ENCODE data around the gene CTAG1B. TPM values are rescaled to one million over a fixed set of nuclear protein-coding genes. Genes with fewer than 3 reads are reported as not detected.

CTAG1B gene
- total and polyA plus RNA-seq, 2 donors (not counting 3 experiments of a cell fraction or from before 2014, with no cell fraction given) = not detected

DNA sequence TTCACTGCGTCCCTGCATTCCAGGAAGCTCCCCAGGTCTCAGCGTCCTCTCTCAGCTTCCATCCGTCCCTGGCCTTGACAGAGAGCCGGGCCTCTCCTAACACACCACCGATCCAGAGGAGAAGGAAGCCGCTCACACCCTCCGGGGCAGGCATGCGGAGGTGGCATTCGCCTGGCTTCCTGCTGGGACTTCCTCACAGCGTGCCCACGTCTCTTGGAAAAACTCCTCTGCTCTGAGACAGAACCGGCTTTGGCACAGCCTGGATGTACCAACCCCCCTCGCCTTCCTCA, 31.1 kb upstream of the CTAG1B start:
- H3K9me3 ChIP-seq (replicated peaks; ENCODE audit: control insufficient read depth, insufficient read depth, low read length) = no peaks in the 10 kb centered on the region
- no peaks in the 10 kb centered on the region for H3K27me3 ChIP-seq (ENCODE audit: control insufficient read depth in 2 of 2, insufficient read depth in 2 of 2, low read length in 2 of 2)
- no peaks in the 10 kb centered on the region for H4K20me1 ChIP-seq (replicated peaks; ENCODE audit: control insufficient read depth, extremely low read depth, insufficient read depth, low read length)
- peaks cover 5% of the 10 kb centered on the region for H3K4me1 ChIP-seq (ENCODE audit: control insufficient read depth, extremely low read depth, insufficient read depth, low read length)
- H3K36me3 ChIP-seq (ENCODE audit: control insufficient read depth in 2 of 2, extremely low read depth in 1 of 2, insufficient read depth in 2 of 2, low read length in 2 of 2) = no peaks in the 10 kb centered on the region
- H3K4me3 ChIP-seq (replicated peaks in 1 of 3; ENCODE audit: insufficient read depth in 1 of 3, low read depth in 1 of 3, low read length in 3 of 3) = no peak overlapping the region
- ChIA-PET CTCF (no interaction called here), POLR2A (no interaction called here)
- intact Hi-C loops (cut with micrococcal nuclease) = no loop called here
- dilution Hi-C loops (cut with MboI; ENCODE audit: extremely low pct_ligation_motif_present, low sequenced_read_pairs) = no loop called here
- no peak for DNase-seq (ENCODE audit: low read depth, low spot score)
- H3K4me2 ChIP-seq (ENCODE audit: insufficient read depth, low read length) = no peak overlapping the region
- no TSS peak for BruUV-seq (replicated peaks)
- TF ChIP-seq, protein P1, sequence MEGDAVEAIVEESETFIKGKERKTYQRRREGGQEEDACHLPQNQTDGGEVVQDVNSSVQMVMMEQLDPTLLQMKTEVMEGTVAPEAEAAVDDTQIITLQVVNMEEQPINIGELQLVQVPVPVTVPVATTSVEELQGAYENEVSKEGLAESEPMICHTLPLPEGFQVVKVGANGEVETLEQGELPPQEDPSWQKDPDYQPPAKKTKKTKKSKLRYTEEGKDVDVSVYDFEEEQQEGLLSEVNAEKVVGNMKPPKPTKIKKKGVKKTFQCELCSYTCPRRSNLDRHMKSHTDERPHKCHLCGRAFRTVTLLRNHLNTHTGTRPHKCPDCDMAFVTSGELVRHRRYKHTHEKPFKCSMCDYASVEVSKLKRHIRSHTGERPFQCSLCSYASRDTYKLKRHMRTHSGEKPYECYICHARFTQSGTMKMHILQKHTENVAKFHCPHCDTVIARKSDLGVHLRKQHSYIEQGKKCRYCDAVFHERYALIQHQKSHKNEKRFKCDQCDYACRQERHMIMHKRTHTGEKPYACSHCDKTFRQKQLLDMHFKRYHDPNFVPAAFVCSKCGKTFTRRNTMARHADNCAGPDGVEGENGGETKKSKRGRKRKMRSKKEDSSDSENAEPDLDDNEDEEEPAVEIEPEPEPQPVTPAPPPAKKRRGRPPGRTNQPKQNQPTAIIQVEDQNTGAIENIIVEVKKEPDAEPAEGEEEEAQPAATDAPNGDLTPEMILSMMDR (IDR thresholded peaks at IDR 0.05; ENCODE audit: extremely low read depth in 1 of 2, insufficient read depth in 1 of 2, low read depth in 1 of 2, low read length in 2 of 2) = no peak
- peak; percentile 76 for FAIRE-seq
- H3K9ac ChIP-seq (replicated peaks; ENCODE audit: extremely low read depth, insufficient read depth, low read length) = no peak overlapping the region
- no peak overlapping the region for H3K27ac ChIP-seq (ENCODE audit: insufficient read depth, low read depth, low read length)
- peak overlapping the region; percentile 73 for H2AFZ ChIP-seq (ENCODE audit: low read depth, low read length)
- no peaks in the 10 kb centered on the region for H3K9me1 ChIP-seq (replicated peaks; ENCODE audit: control insufficient read depth, extremely low read depth, insufficient read depth, low read length)
- H3K79me2 ChIP-seq (ENCODE audit: control insufficient read depth, insufficient read depth, low read length) = no peaks in the 10 kb centered on the region

- ChIA-PET CTCF (no interaction called here), POLR2A (no interaction called here)
- DNase-seq (ENCODE audit: low read depth, low spot score) (no peak), FAIRE-seq (no peak)
- Histone ChIP-seq H3K4me2 (ENCODE audit: insufficient read depth, low read length) (no peak overlapping the region), H4K20me1 (replicated peaks; ENCODE audit: control insufficient read depth, extremely low read depth, insufficient read depth, low read length) (no peaks in the 10 kb centered on the region), H3K4me1 (ENCODE audit: control insufficient read depth, extremely low read depth, insufficient read depth, low read length) (peaks cover 5% of the 10 kb centered on the region), H3K9ac (replicated peaks; ENCODE audit: extremely low read depth, insufficient read depth, low read length) (no peak overlapping the region), H2AFZ (ENCODE audit: low read depth, low read length) (peak overlapping the region; percentile 73), H3K36me3 (ENCODE audit: control insufficient read depth in 2 of 2, extremely low read depth in 1 of 2, insufficient read depth in 2 of 2, low read length in 2 of 2) (no peaks in the 10 kb centered on the region), H3K9me3 (replicated peaks; ENCODE audit: control insufficient read depth, insufficient read depth, low read length) (no peaks in the 10 kb centered on the region), H3K27me3 (ENCODE audit: control insufficient read depth in 2 of 2, insufficient read depth in 2 of 2, low read length in 2 of 2) (no peaks in the 10 kb centered on the region), H3K27ac (ENCODE audit: insufficient read depth, low read depth, low read length) (no peak overlapping the region), H3K79me2 (ENCODE audit: control insufficient read depth, insufficient read depth, low read length) (no peaks in the 10 kb centered on the region), H3K4me3 (replicated peaks in 1 of 3; ENCODE audit: insufficient read depth in 1 of 3, low read depth in 1 of 3, low read length in 3 of 3) (no peak overlapping the region), H3K9me1 (replicated peaks; ENCODE audit: control insufficient read depth, extremely low read depth, insufficient read depth, low read length) (no peaks in the 10 kb centered on the region)
- dilution Hi-C loops (cut with MboI; ENCODE audit: extremely low pct_ligation_motif_present, low sequenced_read_pairs) = no loop called here
- TF ChIP-seq MAX (IDR thresholded peaks at IDR 0.05; ENCODE audit: insufficient read depth, insufficient read length) (no peak), POLR2AphosphoS5 (IDR thresholded peaks at IDR 0.05; ENCODE audit: insufficient read depth, low read depth, low read length) (no peak), FOS (IDR thresholded peaks at IDR 0.05; ENCODE audit: borderline replicate concordance, insufficient read depth, low read length) (no peak), MYC (IDR thresholded peaks at IDR 0.05; ENCODE audit: low read depth, low read length) (no peak), JUN (IDR thresholded peaks at IDR 0.05; ENCODE audit: borderline replicate concordance, insufficient read depth, insufficient read length, low read depth) (no peak), POLR2A (IDR thresholded peaks at IDR 0.05; ENCODE audit: low read depth, low read length) (no peak), EZH2 (IDR thresholded peaks at IDR 0.05; ENCODE audit: borderline replicate concordance, low read depth, low read length, severe bottlenecking) (no peak), GATA2 (IDR thresholded peaks at IDR 0.05; ENCODE audit: insufficient read depth, insufficient read length, low read depth, low read length) (no peak)
- TF ChIP-seq, protein P1 (IDR thresholded peaks at IDR 0.05; ENCODE audit: extremely low read depth in 1 of 2, insufficient read depth in 1 of 2, low read depth in 1 of 2, low read length in 2 of 2) = no peak
- BruUV-seq (replicated peaks) = no TSS peak
- intact Hi-C loops (cut with micrococcal nuclease) = no loop called here
Measured at GRCh38 chrX:154649503-154650220, 30.6 kb upstream of the CTAG1B start.
